Suprapubic skin (tissue), 3 donors: Measurements from ENCODE around the gene MSRB1.

Source experiments
- CTCF ChIP-seq, 2 donors: fragments of 200-600 bp in 1 of 2; fragments of 450-650 bp in 1 of 2; sonication (generic) in 1 of 2; IDR thresholded peaks; one replicate each; pipeline ENCODE4 v1.5.1; 2016 to 2019; ENCODE audit warnings: antibody characterized with exemption in 2 of 2, mild to moderate bottlenecking in 1 of 2, moderate library complexity in 1 of 2
- EP300 ChIP-seq: sonication (generic); formaldehyde crosslinking; IDR thresholded peaks from one replicate; pipeline ENCODE4 v1.6.1; 2017; ENCODE audit warnings: antibody characterized with exemption

- TF ChIP-seq CTCF (IDR thresholded peaks at IDR 0.05) (no peak), EP300 (no peak)
Measured at GRCh38 chr16:1929105-1929504, 13.9 kb downstream of the MSRB1 start.
